CD8-positive, alpha-beta memory T cell (primary cell): ENCODE results near the gene PTCH1. TPM values are rescaled to one million over a fixed set of nuclear protein-coding genes. Genes with fewer than 3 reads are reported as not detected.

Experiments
- CTCF ChIA-PET: fragments of 350-600 bp; sonication (Branson Sonifier 250); formaldehyde crosslinking; loops from one replicate; lab custom pipeline; 2021; ENCODE audit warnings: antibody characterized with exemption; lab: Charles Lee
- POLR2A ChIA-PET: fragments of 350-600 bp; sonication (Branson Sonifier 250); formaldehyde crosslinking; loops from one replicate; lab custom pipeline; 2021; ENCODE audit warnings: antibody characterized with exemption; lab: Charles Lee
- DNase-seq, 5 donors: peaks; one replicate each; pipeline versions ENCODE4 v3.0.0 to v3.0.0-alpha.2; 2020 to 2022; ENCODE audit warnings: mixed read lengths in 1 of 5
- H3K27ac ChIP-seq: one replicate; pipeline ENCODE4 v1.7.0; 2013; ENCODE audit warnings: low read depth, mild to moderate bottlenecking, low read length, moderate library complexity
- H3K27me3 ChIP-seq: 2 replicates; pipeline ENCODE4 v1.7.0; 2013; ENCODE audit warnings: low read length, mild to moderate bottlenecking; ENCODE audit not compliant: insufficient read depth, poor library complexity, severe bottlenecking
- H3K36me3 ChIP-seq: 2 replicates; pipeline ENCODE4 v1.7.0; 2013; ENCODE audit warnings: mild to moderate bottlenecking, low read length, moderate library complexity; ENCODE audit not compliant: insufficient read depth
- H3K4me1 ChIP-seq: 2 replicates; pipeline ENCODE4 v1.7.0; 2013; ENCODE audit warnings: mild to moderate bottlenecking, low read length, moderate library complexity; ENCODE audit not compliant: insufficient read depth
- H3K4me3 ChIP-seq: 2 replicates; pipeline ENCODE4 v1.7.0; 2013; ENCODE audit warnings: mild to moderate bottlenecking, low read length
- H3K9me3 ChIP-seq: 2 replicates; pipeline ENCODE4 v1.7.0; 2013; ENCODE audit warnings: mild to moderate bottlenecking, low read length
- H3K27ac Mint-ChIP-seq, 8 donors: one replicate each; pipeline ENCODE4 v1.8.0; 2020 to 2021; ENCODE audit warnings: mixed read lengths in 8 of 8, mild to moderate bottlenecking in 6 of 8, inconsistent platforms in 3 of 8, moderate library complexity in 3 of 8
- H3K27me3 Mint-ChIP-seq, 2 donors: one replicate each; pipeline ENCODE4 v1.8.0; 2020 to 2021; ENCODE audit warnings: mixed read lengths in 2 of 2, mild to moderate bottlenecking in 1 of 2, moderate library complexity in 1 of 2
- H3K36me3 Mint-ChIP-seq, 3 donors: one replicate each; pipeline ENCODE4 v1.8.0; 2020 to 2021; ENCODE audit warnings: mixed read lengths in 3 of 3, inconsistent platforms in 1 of 3, mild to moderate bottlenecking in 1 of 3
- H3K4me1 Mint-ChIP-seq, 3 donors: one replicate each; pipeline ENCODE4 v1.8.0; 2020 to 2021; ENCODE audit warnings: mixed read lengths in 3 of 3, inconsistent platforms in 1 of 3, mild to moderate bottlenecking in 1 of 3
- H3K4me3 Mint-ChIP-seq, 7 donors: one replicate each; pipeline ENCODE4 v1.8.0; 2020 to 2021; ENCODE audit warnings: mixed read lengths in 7 of 7, mild to moderate bottlenecking in 6 of 7, moderate library complexity in 4 of 7, inconsistent platforms in 2 of 7
- H3K9me3 Mint-ChIP-seq, 5 donors: one replicate each; pipeline ENCODE4 v1.8.0; 2020 to 2022; ENCODE audit warnings: mixed read lengths in 5 of 5, mild to moderate bottlenecking in 3 of 5, moderate library complexity in 2 of 5, inconsistent platforms in 1 of 5
- polyA plus RNA-seq: library from polyadenylated mRNA; unstranded; fragments of 300-500 nt; fragmentation: Illumina TruSeq; gene quantifications from one replicate; pipeline ENCODE4 v1.2.3, GENCODE V29; 2021
- total RNA-seq, 2 experiments: library from RNA; stranded (reverse); gene quantifications; one replicate each; pipeline ENCODE4 v1.2.3, GENCODE V29; 2021

PTCH1 gene
- total and polyA plus RNA-seq, 3 experiments from 2014 or later, result 7.1 to 23.3 (median 7.9) TPM

GRCh38 chr9:95434116-95435073 is 82.4 kb downstream of the PTCH1 start:
- no peak overlapping the region for H3K4me3 Mint-ChIP-seq
- no peaks in the 10 kb centered on the region for H3K27me3 ChIP-seq
- H3K9me3 Mint-ChIP-seq, result peaks cover 0 to 11% (median 5%) of the 10 kb centered on the region in 5 donors
- H3K27ac Mint-ChIP-seq, result no peak overlapping the region
- CTCF ChIA-PET, result interaction anchor here (1.0 kb wide), 1 partner anchor 77 kb away, joined by 3 read pairs; no protein-coding TSS in a partner anchor
- no peaks in the 10 kb centered on the region for H3K9me3 ChIP-seq
- no peak overlapping the region for H3K4me3 ChIP-seq
- peaks cover 3 to 9% of the 10 kb centered on the region in 2 donors for H3K27me3 Mint-ChIP-seq
- peaks cover 3 to 8% (median 6%) of the 10 kb centered on the region in 3 donors for H3K4me1 Mint-ChIP-seq
- POLR2A ChIA-PET, result no interaction called here
- H3K27ac ChIP-seq, result peak overlapping the region; percentile 27
- peaks cover 0 to 2% (median 0%) of the 10 kb centered on the region in 3 donors for H3K36me3 Mint-ChIP-seq
- no peaks in the 10 kb centered on the region for H3K36me3 ChIP-seq
- H3K4me1 ChIP-seq, result no peaks in the 10 kb centered on the region
- no peak for DNase-seq

- ChIA-PET POLR2A (no interaction called here), CTCF (interaction anchor here (1.0 kb wide), 1 partner anchor 78 kb away, joined by 3 read pairs; no protein-coding TSS in a partner anchor)
- Histone ChIP-seq H3K27ac (no peak overlapping the region), H3K4me1 (no peaks in the 10 kb centered on the region), H3K9me3 (no peaks in the 10 kb centered on the region), H3K36me3 (no peaks in the 10 kb centered on the region), H3K4me3 (no peak overlapping the region), H3K27me3 (no peaks in the 10 kb centered on the region)
- no peak for DNase-seq
- Mint-ChIP-seq H3K4me1 (peaks cover 3 to 8% (median 6%) of the 10 kb centered on the region in 3 donors), H3K4me3 (no peak overlapping the region), H3K36me3 (peaks cover 0 to 2% (median 0%) of the 10 kb centered on the region in 3 donors), H3K27ac (no peak overlapping the region), H3K27me3 (peaks cover 0 to 9% of the 10 kb centered on the region in 2 donors), H3K9me3 (peaks cover 0 to 14% (median 5%) of the 10 kb centered on the region in 5 donors)
Measured at GRCh38 chr9:95433096-95433819, 83.5 kb downstream of the PTCH1 start.

- no peak overlapping the region for H3K4me3 ChIP-seq
- peaks cover 0 to 14% (median 5%) of the 10 kb centered on the region in 5 donors for H3K9me3 Mint-ChIP-seq
- no peaks in the 10 kb centered on the region for H3K9me3 ChIP-seq
- no peaks in the 10 kb centered on the region for H3K36me3 ChIP-seq
- CTCF ChIA-PET, result no interaction called here
- H3K4me3 Mint-ChIP-seq, result no peak overlapping the region
- peaks cover 0 to 8% of the 10 kb centered on the region in 2 donors for H3K27me3 Mint-ChIP-seq
- no peak overlapping the region for H3K27ac ChIP-seq
- POLR2A ChIA-PET, result no interaction called here
- peaks cover 5 to 17% (median 8%) of the 10 kb centered on the region in 3 donors for H3K4me1 Mint-ChIP-seq
- no peak overlapping the region for H3K27ac Mint-ChIP-seq
- no peaks in the 10 kb centered on the region for H3K27me3 ChIP-seq
- no peak for DNase-seq
- H3K36me3 Mint-ChIP-seq, result peaks cover 0 to 2% (median 0%) of the 10 kb centered on the region in 3 donors
- peaks cover 3% of the 10 kb centered on the region for H3K4me1 ChIP-seq
Measured at GRCh38 chr9:95431286-95431685, 85.5 kb downstream of the PTCH1 start.

GRCh38 chr9:95429948-95430620 is 86.7 kb downstream of the PTCH1 start:
- Histone ChIP-seq H3K27ac (no peak overlapping the region), H3K36me3 (no peaks in the 10 kb centered on the region), H3K4me3 (no peak overlapping the region), H3K27me3 (no peaks in the 10 kb centered on the region), H3K9me3 (no peaks in the 10 kb centered on the region), H3K4me1 (peaks cover 12% of the 10 kb centered on the region)
- H3K4me3 Mint-ChIP-seq, result no peak overlapping the region
- peaks cover 0 to 2% (median 0%) of the 10 kb centered on the region in 3 donors for H3K36me3 Mint-ChIP-seq
- peaks cover 0 to 14% (median 5%) of the 10 kb centered on the region in 5 donors for H3K9me3 Mint-ChIP-seq
- H3K27me3 Mint-ChIP-seq, result peaks cover 0 to 6% of the 10 kb centered on the region in 2 donors
- DNase-seq, result no peak
- no peak overlapping the region for H3K27ac Mint-ChIP-seq
- H3K4me1 Mint-ChIP-seq, result peaks cover 12 to 17% (median 12%) of the 10 kb centered on the region in 3 donors
- POLR2A ChIA-PET, result no interaction called here
- CTCF ChIA-PET, result no interaction called here

- ChIA-PET CTCF (no interaction called here), POLR2A (no interaction called here)
- Histone ChIP-seq H3K9me3 (no peaks in the 10 kb centered on the region), H3K4me1 (peaks cover 12% of the 10 kb centered on the region), H3K27ac (no peak overlapping the region), H3K36me3 (no peaks in the 10 kb centered on the region), H3K27me3 (no peaks in the 10 kb centered on the region), H3K4me3 (no peak overlapping the region)
- Mint-ChIP-seq H3K27me3 (peaks cover 0 to 6% of the 10 kb centered on the region in 2 donors), H3K27ac (no peak overlapping the region), H3K36me3 (no peaks in the 10 kb centered on the region), H3K4me3 (no peak overlapping the region), H3K9me3 (peaks cover 0 to 14% (median 5%) of the 10 kb centered on the region in 5 donors), H3K4me1 (peaks cover 11 to 17% (median 12%) of the 10 kb centered on the region in 3 donors)
- DNase-seq, result no peak
Measured at GRCh38 chr9:95429096-95429495, 87.7 kb downstream of the PTCH1 start.

- peak overlapping the region in 3 of 8 donors; percentile 60 to 95 (median 76) for H3K27ac Mint-ChIP-seq
- CTCF ChIA-PET, result no interaction called here
Measured at GRCh38 chr9:95425910-95426551, 90.7 kb downstream of the PTCH1 start.

GRCh38 chr9:95422650-95423049 is 94.1 kb downstream of the PTCH1 start:
- Mint-ChIP-seq H3K4me1 (peaks cover 10 to 17% (median 11%) of the 10 kb centered on the region in 3 donors), H3K27me3 (peaks cover 10 to 28% of the 10 kb centered on the region in 2 donors), H3K9me3 (peaks cover 15 to 23% (median 17%) of the 10 kb centered on the region in 5 donors), H3K4me3 (no peak overlapping the region), H3K36me3 (peaks cover 1 to 26% (median 3%) of the 10 kb centered on the region in 3 donors), H3K27ac (no peak overlapping the region)
- H3K36me3 ChIP-seq, result no peaks in the 10 kb centered on the region
- peaks cover 12% of the 10 kb centered on the region for H3K4me1 ChIP-seq
- H3K27ac ChIP-seq, result no peak overlapping the region
- POLR2A ChIA-PET, result no interaction called here
- no peak overlapping the region for H3K4me3 ChIP-seq
- CTCF ChIA-PET, result no interaction called here
- no peak for DNase-seq
- H3K27me3 ChIP-seq, result no peaks in the 10 kb centered on the region
- no peaks in the 10 kb centered on the region for H3K9me3 ChIP-seq

More at GRCh38 chr9:95425910-95426551, 90.7 kb downstream of the PTCH1 start:
- peak overlapping the region; percentile 18 to 70 (median 55) for H3K4me3 Mint-ChIP-seq
- Histone ChIP-seq H3K4me3 (peak overlapping the region; percentile 58), H3K4me1 (peaks cover 12% of the 10 kb centered on the region), H3K9me3 (no peaks in the 10 kb centered on the region), H3K27me3 (no peaks in the 10 kb centered on the region), H3K36me3 (no peaks in the 10 kb centered on the region), H3K27ac (peak overlapping the region; percentile 51)
- H3K9me3 Mint-ChIP-seq, result peaks cover 15 to 37% (median 22%) of the 10 kb centered on the region in 5 donors
- peaks cover 14 to 18% of the 10 kb centered on the region in 2 donors for H3K27me3 Mint-ChIP-seq
- POLR2A ChIA-PET, result interaction anchor here (1.0 kb wide), 2 partner anchors 69 to 85 kb away, joined by 3 read pairs; no protein-coding TSS in a partner anchor
- peaks cover 10 to 17% (median 11%) of the 10 kb centered on the region in 3 donors for H3K4me1 Mint-ChIP-seq
- no peak for DNase-seq
- H3K36me3 Mint-ChIP-seq, result peaks cover 1 to 18% (median 3%) of the 10 kb centered on the region in 3 donors
